Measurements from ENCODE around the gene NFIA.

NFIA gene

GRCh38 chr1:61386323-61386722 lies 304.0 kb downstream of the NFIA start:
- DNase-seq: no peak

- DNase-seq: no peak
Measured at GRCh38 chr1:61386770-61387169, 304.4 kb downstream of the NFIA start.

- no peak for DNase-seq
Measured at GRCh38 chr1:61387829-61388228, 305.5 kb downstream of the NFIA start.

GRCh38 chr1:61388566-61388965 lies 306.2 kb downstream of the NFIA start:
- no peak for DNase-seq

- DNase-seq: no peak
Measured at GRCh38 chr1:61389194-61389925, 307.0 kb downstream of the NFIA start.

- DNase-seq: no peak
Measured at GRCh38 chr1:61389926-61390845, 307.8 kb downstream of the NFIA start.

- no peak for DNase-seq
Measured at GRCh38 chr1:61391730-61392129, 309.4 kb downstream of the NFIA start.

GRCh38 chr1:61392409-61393242 lies 310.3 kb downstream of the NFIA start:
- no peak for DNase-seq

- no peak for DNase-seq
Measured at GRCh38 chr1:61393575-61393974, 311.2 kb downstream of the NFIA start.

GRCh38 chr1:61395146-61395800 lies 312.9 kb downstream of the NFIA start:
- no peak for DNase-seq

- no peak for DNase-seq
Measured at GRCh38 chr1:61397495-61397894, 315.1 kb downstream of the NFIA start.

GRCh38 chr1:61397935-61398334 lies 315.6 kb downstream of the NFIA start:
- DNase-seq: no peak

- no peak for DNase-seq
Measured at GRCh38 chr1:61399199-61399598, 316.8 kb downstream of the NFIA start.

- DNase-seq: no peak
Measured at GRCh38 chr1:61400131-61400770, 317.9 kb downstream of the NFIA start.

- DNase-seq: no peak
Measured at GRCh38 chr1:61400997-61401396, 318.6 kb downstream of the NFIA start.

GRCh38 chr1:61403679-61404596 lies 321.6 kb downstream of the NFIA start:
- DNase-seq: no peak

GRCh38 chr1:61404597-61405376 lies 322.4 kb downstream of the NFIA start:
- DNase-seq: no peak

- DNase-seq: no peak
Measured at GRCh38 chr1:61406467-61406866, 324.1 kb downstream of the NFIA start.

- no peak for DNase-seq
Measured at GRCh38 chr1:61412601-61413000, 330.2 kb downstream of the NFIA start.

GRCh38 chr1:61419196-61419595 lies 336.8 kb downstream of the NFIA start:
- DNase-seq: no peak

All from CD4-positive, alpha-beta T cell treated with Interleukin-15 for 1 hour (primary cell).